Pancreas (tissue), 10 donors: Measurements from ENCODE around the gene TMEM38A. TPM values are rescaled to one million over a fixed set of nuclear protein-coding genes. Genes with fewer than 3 reads are reported as not detected.
"Not testable (repeated sequence)": the region's sequence is repeated elsewhere in the genome, so short reads cannot be mapped to it uniquely, and the experiment has no call there.

Experiments used
- ATAC-seq, 4 donors: fragments of 200-7000 bp; cut with Tn5 transposase; one replicate each; pipeline versions ENCODE4 v1.8.0 to v1.9.1; 2020; ENCODE audit warnings: mild to moderate bottlenecking in 4 of 4, moderate library complexity in 4 of 4
- DNase-seq, 6 donors: peaks; one replicate each; pipeline ENCODE4 v3.0.0-alpha.2; 2020
- FAIRE-seq: peaks from 2 replicates; lab custom pipeline; 2012; peaks lifted over from hg19 to GRCh38; lab: Jason Lieb, UNC
- H3K27ac ChIP-seq, 4 donors: fragments of 200-600 bp; sonication (generic); 1 replicate in 3 of 4; 2 replicates in 1 of 4; pipeline versions ENCODE4 v1.5.0 to v1.8.0; 2020
- H3K27me3 ChIP-seq, 4 donors: fragments of 200-600 bp; one replicate each; pipeline ENCODE4 v1.8.0; 2021
- H3K36me3 ChIP-seq, 3 donors: fragments of 200-600 bp; sonication (generic) in 1 of 3; one replicate each; pipeline versions ENCODE4 v1.5.0 to v1.8.0; 2020 to 2021
- H3K4me1 ChIP-seq, 3 donors: fragments of 200-600 bp; one replicate each; pipeline ENCODE4 v1.8.0; 2021
- H3K4me3 ChIP-seq, 4 donors: fragments of 200-600 bp; sonication (generic) in 2 of 4; one replicate each; pipeline versions ENCODE4 v1.5.0 to v1.8.0; 2020 to 2021
- H3K9me3 ChIP-seq, 4 donors: fragments of 200-600 bp; one replicate each; pipeline ENCODE4 v1.8.0; 2021
- CTCF ChIP-seq, 4 donors: fragments of 200-600 bp; sonication (generic) in 3 of 4; IDR thresholded peaks; one replicate each; pipeline versions ENCODE4 v1.5.0 to v1.8.0; 2021; ENCODE audit warnings: antibody characterized with exemption in 4 of 4
- WGBS, 2 donors: extraction: QIAGEN DNeasy Blood & Tissue Kit; methylation state at CpG; one replicate each; pipeline ENCODE4 v1.1.7; 2013; 5-methylcytosine and 5-hydroxymethylcytosine counted together
- intact Hi-C, 3 donors: fragments of 100-400 bp; cut with DNase I; formaldehyde crosslinking; loops; one replicate each; pipeline versions ENCODE4 v1.11.1 to v1.14.2; 2022
- polyA plus RNA-seq, 2 donors: library from polyadenylated mRNA; stranded (reverse); fragments of 200-250 nt; gene quantifications; one replicate each; pipeline ENCODE4 v1.2.3, GENCODE V29; 2013
- total RNA-seq, 6 donors: library from RNA; stranded (reverse); fragmentation: NEBNext Ultra II Directional in 4 of 6; extraction: Animal tissue kit (Norgen Biotek cat#: 25700) in 4 of 6; gene quantifications; one replicate each; pipeline versions ENCODE4 v1.2.1 to v1.2.4, GENCODE V29; 2021 to 2023
- donor health status: healthy with polysubstance abuse.
- donor health status: DM: no; HTN: no; CAD: no; lungs with moderate emphysema.
- donor health status: DM: no; HTN: no; CAD: no.
- donor health status: control.
- donor health status: control.
- donor health status: Bipolar disorder and iron deficiency.
- donor health status: DM: yes; HTN: yes; CAD: no.
- donor health status: DM: no; HTN: no; CAD: no.
- donor health status: DM: no; HTN: no; CAD: no.
- donor health status: DM: yes; HTN: yes; CAD: no.

The TMEM38A gene
- total and polyA plus RNA-seq, 8 donors: 1.2 to 4.0 (median 2.0) TPM

- Histone ChIP-seq H3K27ac (no peak overlapping the region), H3K9me3 (no peaks in the 10 kb centered on the region), H3K27me3 (no peaks in the 10 kb centered on the region), H3K4me1 (no peaks in the 10 kb centered on the region), H3K4me3 (no peak overlapping the region), H3K36me3 (no peaks in the 10 kb centered on the region)
- no peak for ATAC-seq
- 86 to 92% methylated on average over 12 of the region's 12 CpGs for WGBS, 2 donors
- no peak for FAIRE-seq
- DNase-seq: peak in 1 of 6 donors; percentile 45
- no peak for TF ChIP-seq CTCF (IDR thresholded peaks at IDR 0.05)
- intact Hi-C loops: no loop called here
Measured at GRCh38 chr19:16688084-16688483, 27.1 kb downstream of the TMEM38A start.

DNA sequence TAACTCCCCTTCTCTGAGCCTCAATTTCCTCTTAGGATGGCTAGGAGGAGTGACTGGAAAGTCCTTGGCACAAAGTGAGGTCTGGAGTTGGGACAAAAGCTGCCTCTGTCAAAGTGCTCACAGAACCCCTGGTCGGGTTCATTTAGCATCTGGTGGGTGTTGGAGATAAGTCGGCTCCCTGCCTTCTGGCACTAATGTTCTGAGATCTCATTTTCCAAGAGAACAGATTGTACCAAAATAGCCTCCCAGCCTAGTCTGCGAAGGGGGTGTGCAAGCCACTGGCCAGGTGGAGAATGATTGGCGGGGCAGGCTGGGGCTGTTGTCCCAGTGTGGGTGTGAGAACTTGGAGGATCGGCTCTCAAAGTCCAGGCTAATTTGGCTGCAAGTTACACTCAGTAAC, 38.0 kb downstream of the TMEM38A start:
- Histone ChIP-seq H3K9me3 (no peaks in the 10 kb centered on the region), H3K27me3 (no peaks in the 10 kb centered on the region), H3K36me3 (no peaks in the 10 kb centered on the region), H3K4me1 (no peaks in the 10 kb centered on the region), H3K4me3 (no peak overlapping the region), H3K27ac (no peak overlapping the region)
- peak in 1 of 4 donors; percentile 22 for ATAC-seq
- TF ChIP-seq CTCF (IDR thresholded peaks at IDR 0.05): no peak
- no peak for DNase-seq
- intact Hi-C loops: no loop called here
- no peak for FAIRE-seq
- 39 to 55% methylated on average over 5 of the region's 5 CpGs for WGBS, 2 donors

- no peak for DNase-seq
- WGBS, 2 donors: 73% methylated on average over 6 of the region's 6 CpGs
- no peak for TF ChIP-seq CTCF (IDR thresholded peaks at IDR 0.05)
- no peak for FAIRE-seq
- intact Hi-C loops: no loop called here
- H3K36me3 ChIP-seq: no peaks in the 10 kb centered on the region
- no peaks in the 10 kb centered on the region for H3K27me3 ChIP-seq
- no peak overlapping the region for H3K4me3 ChIP-seq
- H3K9me3 ChIP-seq: no peaks in the 10 kb centered on the region
- no peaks in the 10 kb centered on the region for H3K4me1 ChIP-seq
- ATAC-seq: no peak
- H3K27ac ChIP-seq: no peak overlapping the region
Measured at GRCh38 chr19:16702123-16702522, 41.2 kb downstream of the TMEM38A start.

GRCh38 chr19:16703677-16704076, 42.7 kb downstream of the TMEM38A start:
- ATAC-seq (no peak), FAIRE-seq (no peak), DNase-seq (no peak)
- 60 to 69% methylated on average over 4 of the region's 4 CpGs for WGBS, 2 donors
- H3K36me3 ChIP-seq: no peaks in the 10 kb centered on the region
- no peak overlapping the region for H3K27ac ChIP-seq
- no peak overlapping the region for H3K4me3 ChIP-seq
- TF ChIP-seq CTCF (IDR thresholded peaks at IDR 0.05): no peak
- no peaks in the 10 kb centered on the region for H3K9me3 ChIP-seq
- H3K4me1 ChIP-seq: no peaks in the 10 kb centered on the region
- no peaks in the 10 kb centered on the region for H3K27me3 ChIP-seq
- intact Hi-C loops: no loop called here

DNA sequence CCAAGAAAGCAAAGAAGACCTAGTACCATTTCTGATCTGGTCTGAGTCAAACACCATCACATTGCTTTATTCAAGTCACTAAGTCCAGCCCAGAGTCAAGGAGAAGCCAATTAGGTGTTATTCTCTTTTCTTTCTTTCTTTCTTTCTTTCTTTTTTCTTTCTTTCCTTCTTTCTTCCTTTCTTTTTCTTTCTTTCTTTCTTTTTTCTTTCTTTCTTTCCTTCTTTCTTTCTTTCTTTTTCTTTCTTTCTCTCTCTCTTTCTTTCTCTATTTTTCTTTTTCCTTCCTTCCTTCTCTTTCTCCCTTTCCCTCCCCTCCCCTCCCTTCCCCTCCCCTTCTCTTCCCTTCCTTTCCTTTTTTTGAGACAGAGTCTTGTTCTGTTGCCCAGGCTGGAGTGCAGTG, 49.9 kb downstream of the TMEM38A start:
- H3K9me3 ChIP-seq, H3K4me3 ChIP-seq, FAIRE-seq, ATAC-seq, intact Hi-C loops, H3K4me1 ChIP-seq, H3K27ac ChIP-seq, H3K27me3 ChIP-seq, H3K36me3 ChIP-seq, DNase-seq: not testable (repeated sequence)

DNA sequence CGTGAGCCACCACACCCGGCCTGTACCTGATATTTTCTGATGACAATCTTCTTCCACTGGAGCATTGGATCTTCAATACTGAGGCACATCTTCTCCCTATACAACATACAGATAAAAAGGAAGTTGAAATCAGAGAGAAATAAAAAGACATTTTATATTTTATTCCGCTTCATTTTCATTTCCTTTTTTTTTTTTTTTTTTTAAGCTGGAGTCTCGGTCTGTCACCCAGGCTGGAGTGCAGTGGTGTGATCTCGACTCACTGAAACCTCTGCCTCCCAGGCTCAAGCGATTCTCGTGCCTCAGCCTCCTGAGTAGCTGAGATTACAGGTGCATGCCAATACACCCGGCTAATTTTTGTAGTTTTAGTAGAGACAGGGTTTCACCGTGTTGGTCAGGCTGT, 51.4 kb downstream of the TMEM38A start:
- DNase-seq, intact Hi-C loops, H3K27ac ChIP-seq, H3K4me3 ChIP-seq, ATAC-seq, H3K4me1 ChIP-seq, H3K9me3 ChIP-seq, H3K36me3 ChIP-seq, FAIRE-seq, H3K27me3 ChIP-seq: not testable (repeated sequence)
- 56 to 76% methylated on average over 9 of the region's 9 CpGs for whole genome bisulfite sequencing, 2 donors
